Right kidney (tissue), 9 donors: ENCODE results near the gene DYRK2.

Experiments
- DNase-seq: peaks from one replicate; pipeline ENCODE4 v3.0.0-alpha.2; 2016
- long read RNA-seq, 8 donors: transcript quantifications; one replicate each; lab custom pipeline, GENCODE V29; 2026

Gene DYRK2
- long read RNA-seq, donor 1, full-length matches to known transcripts, result 4 of 4 reads
- long read RNA-seq, donor 1, partial matches to known transcripts, result 0 of 4 reads
- long read RNA-seq, donor 1, other reads (novel, unspliced or antisense), result 0 of 4 reads
- long read RNA-seq, donor 2, full-length matches to known transcripts, result 7 of 7 reads
- long read RNA-seq, donor 2, partial matches to known transcripts, result 0 of 7 reads
- long read RNA-seq, donor 2, other reads (novel, unspliced or antisense), result 0 of 7 reads
- long read RNA-seq, donor 3, full-length matches to known transcripts, result 7 of 7 reads
- long read RNA-seq, donor 3, partial matches to known transcripts, result 0 of 7 reads
- long read RNA-seq, donor 3, other reads (novel, unspliced or antisense), result 0 of 7 reads
- long read RNA-seq, donor 4, full-length matches to known transcripts, result 9 of 9 reads
- long read RNA-seq, donor 4, partial matches to known transcripts, result 0 of 9 reads
- long read RNA-seq, donor 4, other reads (novel, unspliced or antisense), result 0 of 9 reads
- long read RNA-seq, donor 5, full-length matches to known transcripts, result 5 of 5 reads
- long read RNA-seq, donor 5, partial matches to known transcripts, result 0 of 5 reads
- long read RNA-seq, donor 5, other reads (novel, unspliced or antisense), result 0 of 5 reads
- long read RNA-seq, donor 6, full-length matches to known transcripts, result 10 of 10 reads
- long read RNA-seq, donor 6, partial matches to known transcripts, result 0 of 10 reads
- long read RNA-seq, donor 6, other reads (novel, unspliced or antisense), result 0 of 10 reads
- long read RNA-seq, donor 7, full-length matches to known transcripts, result 21 of 21 reads
- long read RNA-seq, donor 7, partial matches to known transcripts, result 0 of 21 reads
- long read RNA-seq, donor 7, other reads (novel, unspliced or antisense), result 0 of 21 reads
- long read RNA-seq, donor 8, full-length matches to known transcripts, result 5 of 5 reads
- long read RNA-seq, donor 8, partial matches to known transcripts, result 0 of 5 reads
- long read RNA-seq, donor 8, other reads (novel, unspliced or antisense), result 0 of 5 reads

- DNase-seq, result peak; percentile 95
These were observed at the start of gene DYRK2 for GRCh38 chr12:67648521-67649260. DYRK2 (plus strand) TSS chr12:67648745; CDS start chr12:67649134, 389 bp downstream.

GRCh38 chr12:67599691-67600090, 48.9 kb upstream of the DYRK2 start:
- DNase-seq, result no peak

- no peak for DNase-seq
These were observed 47.4 kb upstream of the DYRK2 start for GRCh38 chr12:67601126-67601525.

- DNase-seq, result no peak
These were observed 39.2 kb upstream of the DYRK2 start for GRCh38 chr12:67609226-67609870.

- DNase-seq, result no peak
These were observed 35.5 kb upstream of the DYRK2 start for GRCh38 chr12:67613040-67613439.

- no peak for DNase-seq
These were observed 30.9 kb upstream of the DYRK2 start for GRCh38 chr12:67617629-67618028.

- no peak for DNase-seq
These were observed 30.2 kb upstream of the DYRK2 start for GRCh38 chr12:67618303-67618702.

GRCh38 chr12:67621112-67621511, 27.4 kb upstream of the DYRK2 start:
- DNase-seq, result no peak

- no peak for DNase-seq
These were observed 26.6 kb upstream of the DYRK2 start for GRCh38 chr12:67621926-67622325.

- DNase-seq, result no peak
These were observed 25.3 kb upstream of the DYRK2 start for GRCh38 chr12:67623259-67623658.

- DNase-seq, result no peak
These were observed 24.2 kb upstream of the DYRK2 start for GRCh38 chr12:67624355-67624754.

- DNase-seq, result no peak
These were observed 23.5 kb upstream of the DYRK2 start for GRCh38 chr12:67625004-67625403.

- no peak for DNase-seq
These were observed 22.4 kb upstream of the DYRK2 start for GRCh38 chr12:67626156-67626555.

- DNase-seq, result no peak
These were observed 18.0 kb upstream of the DYRK2 start for GRCh38 chr12:67630373-67631088.

- DNase-seq, result no peak
These were observed 16.5 kb upstream of the DYRK2 start for GRCh38 chr12:67632005-67632404.

- no peak for DNase-seq
These were observed 15.4 kb upstream of the DYRK2 start for GRCh38 chr12:67633024-67633610.

GRCh38 chr12:67633708-67634107, 14.8 kb upstream of the DYRK2 start:
- DNase-seq, result no peak

- no peak for DNase-seq
These were observed 14.2 kb upstream of the DYRK2 start for GRCh38 chr12:67634303-67634761.

GRCh38 chr12:67637718-67638117, 10.8 kb upstream of the DYRK2 start:
- no peak for DNase-seq

GRCh38 chr12:67638694-67639093, 9.9 kb upstream of the DYRK2 start:
- DNase-seq, result no peak

- no peak for DNase-seq
These were observed 7.7 kb upstream of the DYRK2 start for GRCh38 chr12:67640863-67641262.
